ENCODE measurements around the gene SMG6. TPM values are rescaled to one million over a fixed set of nuclear protein-coding genes. Genes with fewer than 3 reads are reported as not detected.
A peak's percentile ranks its signal among the peaks of the same experiment; 100 is the strongest.

SMG6 gene
- total RNA-seq, 3 donors from 2014 or later = 27.9 to 36.1 (median 30.7) TPM

GRCh38 chr17:2089021-2089422 lies 214.6 kb downstream of the SMG6 start:
- DNase-seq (no peak), ATAC-seq (peak; percentile 16 to 39)
- H3K4me1 Mint-ChIP-seq (ENCODE audit: low read depth) = peaks cover 61% of the 10 kb centered on the region
- H3K4me3 Mint-ChIP-seq = peak overlapping the region; percentile 89
- H3K27me3 Mint-ChIP-seq (ENCODE audit: low read depth) = no peaks in the 10 kb centered on the region
- H3K36me3 Mint-ChIP-seq (ENCODE audit: insufficient read depth) = peaks cover 21% of the 10 kb centered on the region
- H3K9me3 Mint-ChIP-seq = no peaks in the 10 kb centered on the region

GRCh38 chr17:2087597-2088211 lies 215.9 kb downstream of the SMG6 start:
- peaks cover 65% of the 10 kb centered on the region for H3K4me1 Mint-ChIP-seq (ENCODE audit: low read depth)
- H3K27me3 Mint-ChIP-seq (ENCODE audit: low read depth) = no peaks in the 10 kb centered on the region
- ATAC-seq = peak; percentile 56 to 64
- H3K4me3 Mint-ChIP-seq = no peak overlapping the region
- H3K36me3 Mint-ChIP-seq (ENCODE audit: insufficient read depth) = peaks cover 24% of the 10 kb centered on the region
- H3K9me3 Mint-ChIP-seq = no peaks in the 10 kb centered on the region
- peak; percentile 32 for DNase-seq

GRCh38 chr17:2086306-2086705 lies 217.3 kb downstream of the SMG6 start:
- Mint-ChIP-seq H3K9me3 (no peaks in the 10 kb centered on the region), H3K4me1 (ENCODE audit: low read depth) (peaks cover 65% of the 10 kb centered on the region), H3K36me3 (ENCODE audit: insufficient read depth) (peaks cover 30% of the 10 kb centered on the region), H3K4me3 (no peak overlapping the region), H3K27me3 (ENCODE audit: low read depth) (no peaks in the 10 kb centered on the region)
- no peak for ATAC-seq
- DNase-seq = no peak

- Mint-ChIP-seq H3K4me3 (no peak overlapping the region), H3K36me3 (ENCODE audit: insufficient read depth) (peaks cover 33% of the 10 kb centered on the region), H3K4me1 (ENCODE audit: low read depth) (peaks cover 58% of the 10 kb centered on the region), H3K27me3 (ENCODE audit: low read depth) (no peaks in the 10 kb centered on the region), H3K9me3 (no peaks in the 10 kb centered on the region)
- DNase-seq (no peak), ATAC-seq (no peak)
Observed at GRCh38 chr17:2085648-2085949, 218.0 kb downstream of the SMG6 start.

GRCh38 chr17:2084766-2085647 lies 218.6 kb downstream of the SMG6 start:
- H3K9me3 Mint-ChIP-seq = no peaks in the 10 kb centered on the region
- H3K36me3 Mint-ChIP-seq (ENCODE audit: insufficient read depth) = peaks cover 34% of the 10 kb centered on the region
- H3K4me1 Mint-ChIP-seq (ENCODE audit: low read depth) = peaks cover 52% of the 10 kb centered on the region
- H3K27me3 Mint-ChIP-seq (ENCODE audit: low read depth) = no peaks in the 10 kb centered on the region
- no peak overlapping the region for H3K4me3 Mint-ChIP-seq
- no peak for DNase-seq
- no peak for ATAC-seq

- no peak for ATAC-seq
- H3K9me3 Mint-ChIP-seq = no peaks in the 10 kb centered on the region
- peaks cover 44% of the 10 kb centered on the region for H3K4me1 Mint-ChIP-seq (ENCODE audit: low read depth)
- DNase-seq = no peak
- H3K36me3 Mint-ChIP-seq (ENCODE audit: insufficient read depth) = peaks cover 37% of the 10 kb centered on the region
- no peak overlapping the region for H3K4me3 Mint-ChIP-seq
- H3K27me3 Mint-ChIP-seq (ENCODE audit: low read depth) = no peaks in the 10 kb centered on the region
Observed at GRCh38 chr17:2084036-2084765, 219.4 kb downstream of the SMG6 start.

- peaks cover 38% of the 10 kb centered on the region for H3K4me1 Mint-ChIP-seq (ENCODE audit: low read depth)
- H3K36me3 Mint-ChIP-seq (ENCODE audit: insufficient read depth) = peaks cover 40% of the 10 kb centered on the region
- DNase-seq (no peak), ATAC-seq (no peak)
- no peaks in the 10 kb centered on the region for H3K27me3 Mint-ChIP-seq (ENCODE audit: low read depth)
- no peaks in the 10 kb centered on the region for H3K9me3 Mint-ChIP-seq
- H3K4me3 Mint-ChIP-seq = no peak overlapping the region
Observed at GRCh38 chr17:2083613-2084035, 220.0 kb downstream of the SMG6 start.

- no peak for DNase-seq
- peaks cover 24% of the 10 kb centered on the region for H3K4me1 Mint-ChIP-seq (ENCODE audit: low read depth)
- ATAC-seq = peak; percentile 30 to 39
- H3K36me3 Mint-ChIP-seq (ENCODE audit: insufficient read depth) = peaks cover 48% of the 10 kb centered on the region
- no peaks in the 10 kb centered on the region for H3K27me3 Mint-ChIP-seq (ENCODE audit: low read depth)
- no peaks in the 10 kb centered on the region for H3K9me3 Mint-ChIP-seq
- H3K4me3 Mint-ChIP-seq = no peak overlapping the region
Observed at GRCh38 chr17:2082003-2082781, 221.4 kb downstream of the SMG6 start.

- Mint-ChIP-seq H3K9me3 (no peaks in the 10 kb centered on the region), H3K36me3 (ENCODE audit: insufficient read depth) (peaks cover 50% of the 10 kb centered on the region), H3K4me1 (ENCODE audit: low read depth) (peaks cover 18% of the 10 kb centered on the region), H3K4me3 (no peak overlapping the region), H3K27me3 (ENCODE audit: low read depth) (no peaks in the 10 kb centered on the region)
- ATAC-seq (peak; percentile 43 to 47), DNase-seq (no peak)
Observed at GRCh38 chr17:2081564-2081963, 222.0 kb downstream of the SMG6 start.

GRCh38 chr17:2077040-2077439 lies 226.5 kb downstream of the SMG6 start:
- Mint-ChIP-seq H3K27me3 (ENCODE audit: low read depth) (no peaks in the 10 kb centered on the region), H3K36me3 (ENCODE audit: insufficient read depth) (peaks cover 43% of the 10 kb centered on the region), H3K4me3 (no peak overlapping the region), H3K4me1 (ENCODE audit: low read depth) (peaks cover 7% of the 10 kb centered on the region), H3K9me3 (no peaks in the 10 kb centered on the region)
- DNase-seq (no peak), ATAC-seq (no peak)

GRCh38 chr17:2076087-2076984 lies 227.2 kb downstream of the SMG6 start:
- Mint-ChIP-seq H3K4me3 (no peak overlapping the region), H3K4me1 (ENCODE audit: low read depth) (peaks cover 4% of the 10 kb centered on the region), H3K9me3 (no peaks in the 10 kb centered on the region), H3K36me3 (ENCODE audit: insufficient read depth) (peaks cover 42% of the 10 kb centered on the region), H3K27me3 (ENCODE audit: low read depth) (no peaks in the 10 kb centered on the region)
- no peak for DNase-seq
- ATAC-seq = no peak

- DNase-seq (no peak), ATAC-seq (no peak)
- H3K27me3 Mint-ChIP-seq (ENCODE audit: low read depth) = no peaks in the 10 kb centered on the region
- no peak overlapping the region for H3K4me3 Mint-ChIP-seq
- H3K36me3 Mint-ChIP-seq (ENCODE audit: insufficient read depth) = peaks cover 43% of the 10 kb centered on the region
- no peaks in the 10 kb centered on the region for H3K9me3 Mint-ChIP-seq
- peaks cover 12% of the 10 kb centered on the region for H3K4me1 Mint-ChIP-seq (ENCODE audit: low read depth)
Observed at GRCh38 chr17:2075336-2076086, 228.1 kb downstream of the SMG6 start.

GRCh38 chr17:2074919-2075318 lies 228.7 kb downstream of the SMG6 start:
- H3K4me3 Mint-ChIP-seq = no peak overlapping the region
- peaks cover 45% of the 10 kb centered on the region for H3K36me3 Mint-ChIP-seq (ENCODE audit: insufficient read depth)
- H3K4me1 Mint-ChIP-seq (ENCODE audit: low read depth) = peaks cover 17% of the 10 kb centered on the region
- DNase-seq (no peak), ATAC-seq (no peak)
- H3K27me3 Mint-ChIP-seq (ENCODE audit: low read depth) = peaks cover 3% of the 10 kb centered on the region
- H3K9me3 Mint-ChIP-seq = no peaks in the 10 kb centered on the region
